UCSD-AML1 (cell line): ENCODE data around the gene ANGPTL5.
"Not testable (repeated sequence)": the region's sequence is repeated elsewhere in the genome, so short reads cannot be mapped to it uniquely, and the experiment has no call there.

ENCODE experiments used
- DNase-seq: peaks from one replicate; lab custom pipeline; 2025; ENCODE audit not compliant: unreplicated experiment; lab: John Stamatoyannopoulos, UW

Gene ANGPTL5

DNA sequence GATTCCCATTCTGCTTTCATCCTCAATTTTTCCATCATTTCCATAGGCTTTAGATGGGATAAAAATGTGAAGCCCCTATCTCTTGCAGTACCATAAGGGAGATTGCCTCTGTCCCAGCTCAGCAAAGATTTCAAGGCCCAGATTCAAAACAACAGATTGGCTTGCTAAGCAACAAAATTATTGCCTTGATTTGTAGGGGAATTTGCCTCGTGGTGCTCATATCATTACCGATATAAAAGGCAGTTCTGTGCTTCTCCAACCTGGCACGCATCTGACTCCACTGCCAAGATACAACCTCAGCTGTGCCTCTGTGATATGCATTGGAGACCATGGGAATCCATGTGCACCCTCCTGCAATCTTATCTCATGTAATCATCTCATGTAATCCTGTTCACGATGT is 26.6 kb downstream of the ANGPTL5 start:
- no peak for DNase-seq

- no peak for DNase-seq
Measured at GRCh38 chr11:101885631-101886030, 30.7 kb downstream of the ANGPTL5 start.

DNA sequence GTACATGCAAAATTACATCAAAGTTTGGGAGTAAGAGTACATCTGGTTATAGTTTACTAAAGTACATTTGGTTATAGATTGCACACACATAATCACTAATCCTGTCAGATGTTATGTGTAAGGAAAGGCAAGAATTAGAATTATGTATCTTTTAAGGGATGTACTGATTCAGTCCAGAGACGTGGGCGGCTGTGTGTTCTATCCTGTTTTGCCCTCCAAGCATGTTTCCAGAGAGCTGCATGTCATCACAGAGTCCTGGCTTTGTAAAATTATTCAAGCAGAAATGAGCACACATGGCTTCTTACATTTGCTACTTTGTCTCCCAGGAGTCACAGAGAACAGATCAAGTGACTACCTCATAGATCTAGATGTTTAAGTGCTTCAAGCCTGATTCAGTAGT is 34.7 kb downstream of the ANGPTL5 start:
- DNase-seq: no peak

GRCh38 chr11:101880222-101880621 is 36.1 kb downstream of the ANGPTL5 start:
- DNase-seq: no peak

GRCh38 chr11:101872171-101872882 is 44.0 kb downstream of the ANGPTL5 start:
- DNase-seq: no peak

- no peak for DNase-seq
Measured at GRCh38 chr11:101870510-101870909, 45.8 kb downstream of the ANGPTL5 start.

DNA sequence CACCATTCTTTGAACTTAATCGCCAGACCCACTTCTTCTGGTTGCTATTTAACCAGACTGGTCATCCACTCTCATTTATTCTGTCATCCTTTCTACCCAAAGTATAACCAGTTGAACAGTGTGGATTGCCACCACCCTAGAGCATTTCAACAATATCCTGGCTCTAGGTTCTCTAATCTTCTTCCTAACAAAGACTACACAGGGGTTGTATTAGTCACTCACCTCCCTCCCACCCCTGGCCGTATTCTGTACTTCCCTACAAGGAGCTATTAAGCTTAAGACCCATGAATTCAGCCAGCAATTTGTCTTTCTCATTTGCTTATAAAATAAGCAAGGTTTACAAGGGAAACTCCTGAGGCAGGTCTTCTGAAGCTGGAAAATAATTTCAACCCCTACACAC is 48.4 kb downstream of the ANGPTL5 start:
- no peak for DNase-seq

DNA sequence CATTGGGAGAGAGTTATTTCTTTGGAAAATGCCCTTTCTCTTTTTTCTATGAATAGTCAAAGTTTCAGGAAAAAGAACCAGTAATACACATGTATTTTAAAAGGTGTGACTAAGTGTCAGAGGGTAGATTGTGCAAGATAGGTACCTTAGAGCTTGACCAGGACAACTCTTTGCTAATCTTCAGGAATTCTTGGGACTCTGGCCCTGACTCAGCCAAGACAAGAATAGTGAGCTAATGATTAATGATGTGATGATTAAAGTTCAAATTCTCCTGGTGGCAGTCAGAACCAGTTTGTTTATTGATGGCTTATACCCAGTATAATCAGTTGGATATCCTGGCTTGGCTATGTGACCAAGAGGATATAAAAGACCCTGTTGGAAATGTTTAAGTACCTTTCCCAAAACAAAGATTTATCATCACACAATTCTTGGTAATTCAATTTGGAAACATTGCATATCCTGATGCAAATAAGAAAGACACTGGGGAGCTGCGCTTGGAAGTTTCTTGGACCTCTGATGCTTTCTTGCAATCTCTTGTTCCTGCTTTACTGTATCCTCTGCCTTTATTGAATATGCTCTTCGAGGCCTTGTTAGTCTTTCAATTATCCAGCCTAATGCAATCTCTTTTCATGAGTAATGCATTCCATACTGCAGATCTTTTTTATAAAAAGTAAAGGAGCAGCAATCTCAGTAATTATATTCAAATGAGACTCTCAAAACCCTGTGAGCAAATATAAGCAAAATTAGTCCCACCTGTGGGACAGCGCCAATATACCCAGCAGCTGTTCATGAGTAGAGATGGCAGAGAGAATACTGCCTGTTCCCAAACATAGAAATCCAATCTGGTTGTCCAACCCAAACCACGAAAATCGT is 49.5 kb downstream of the ANGPTL5 start:
- DNase-seq: no peak

DNA sequence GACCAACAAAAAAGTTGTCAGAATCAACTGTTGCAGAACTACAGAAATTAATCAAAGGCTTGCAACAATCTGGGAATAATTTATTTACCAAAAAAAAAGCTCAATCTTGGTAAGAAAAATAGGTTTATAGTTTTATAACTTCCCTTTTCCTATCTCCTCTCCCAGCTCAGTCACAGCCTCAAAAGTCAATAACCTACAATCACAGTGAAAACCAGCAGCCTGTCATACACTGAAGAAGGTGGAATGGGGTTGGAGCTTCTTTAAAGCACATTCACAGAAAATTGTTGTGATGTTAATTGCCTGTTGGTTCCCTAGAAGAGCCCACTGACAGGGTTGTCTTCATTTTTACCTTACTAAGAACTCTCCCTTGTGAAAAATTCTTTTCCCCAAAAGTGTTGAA is 52.2 kb downstream of the ANGPTL5 start:
- no peak for DNase-seq

DNA sequence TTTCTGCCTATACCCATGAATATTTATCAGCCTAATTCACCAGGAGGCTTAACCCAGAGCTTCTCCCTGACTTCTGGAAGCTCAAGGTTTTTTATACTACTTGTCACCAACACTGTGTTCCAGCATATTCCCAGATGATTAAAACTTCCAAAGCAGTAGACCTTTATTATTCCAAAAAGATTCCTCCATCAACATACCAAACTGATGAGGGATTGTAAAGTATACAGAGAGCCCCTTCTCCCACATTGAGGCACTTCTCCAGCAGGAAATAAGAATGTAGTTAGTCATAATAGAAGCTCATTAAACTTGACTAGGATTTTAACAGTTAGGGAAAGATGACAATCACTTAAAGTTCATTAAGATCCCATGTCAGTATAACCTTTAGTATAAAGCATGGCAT is 53.0 kb downstream of the ANGPTL5 start:
- DNase-seq: no peak

GRCh38 chr11:101862391-101863233 is 53.7 kb downstream of the ANGPTL5 start:
- no peak for DNase-seq

GRCh38 chr11:101860696-101861427 is 55.5 kb downstream of the ANGPTL5 start:
- peak; percentile 9 for DNase-seq

DNA sequence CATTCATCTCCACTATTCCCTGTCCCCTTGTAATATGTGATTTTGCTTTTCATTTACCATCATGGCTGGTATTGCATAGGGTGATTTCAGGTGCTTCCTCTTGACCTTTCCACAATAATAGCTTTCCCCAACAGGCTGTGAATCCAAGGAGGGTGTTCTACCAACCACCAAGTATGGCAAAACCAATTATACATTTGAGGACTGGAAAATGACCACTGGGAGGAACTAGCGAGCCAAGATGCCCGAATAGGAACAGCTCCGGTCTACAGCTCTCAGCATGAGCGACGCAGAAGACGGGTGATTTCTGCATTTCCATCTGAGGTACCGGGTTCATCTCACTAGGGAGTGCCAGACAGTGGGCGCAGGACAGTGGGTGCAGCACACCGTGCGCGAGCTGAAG is 64.1 kb downstream of the ANGPTL5 start:
- DNase-seq: not testable (repeated sequence)

- DNase-seq: no peak
Measured at GRCh38 chr11:101848262-101848661, 68.1 kb downstream of the ANGPTL5 start.

GRCh38 chr11:101844608-101845007 is 71.7 kb downstream of the ANGPTL5 start:
- no peak for DNase-seq

DNA sequence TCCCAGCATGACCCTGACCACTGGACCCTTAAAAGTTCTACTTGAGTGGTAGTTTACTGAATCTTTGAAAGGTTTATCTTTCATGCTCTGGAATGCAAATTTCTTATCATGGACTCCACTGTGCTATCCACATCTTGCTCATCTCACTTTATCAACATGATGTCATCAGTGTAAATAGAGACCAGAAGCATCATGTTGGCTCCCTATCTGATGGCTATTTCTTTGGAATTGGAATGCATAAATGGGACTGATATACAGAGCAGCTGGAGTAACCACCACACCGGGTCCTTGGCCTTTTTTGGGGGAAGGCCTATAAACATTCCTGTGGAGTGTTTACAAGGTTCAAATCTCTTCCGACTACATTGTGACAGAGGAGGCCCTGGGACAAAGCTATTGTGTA is 75.6 kb downstream of the ANGPTL5 start:
- DNase-seq: no peak
